OCI-LY7 (cell line): Measurements from ENCODE around the gene PLEKHA5.

Experiments used
- CTCF ChIP-seq: fragments of 200-600 bp; sonication (generic); conservative IDR thresholded peaks from 2 replicates; pipeline ENCODE4 v1.5.1; 2014; ENCODE audit warnings: mild to moderate bottlenecking, antibody characterized with exemption, low read length, moderate library complexity, mixed read lengths
- EZH2phosphoT487 ChIP-seq: fragments of 200-600 bp; sonication (generic); IDR thresholded peaks from 2 replicates; pipeline ENCODE4 v1.6.1; 2018; ENCODE audit warnings: low read depth, borderline replicate concordance, mild to moderate bottlenecking, mixed run types, antibody characterized with exemption, low read length, moderate library complexity, mixed read lengths

- TF ChIP-seq CTCF (no peak), EZH2phosphoT487 (no peak)
Observed at GRCh38 chr12:19138551-19138950, 9.0 kb downstream of the PLEKHA5 start.
